GM18508 (cell line): Measurements from ENCODE around the gene YPEL3.

Source experiments
- ATAC-seq: cut with Tn5 transposase; IDR thresholded peaks from one replicate; pipeline ENCODE4 v1.9.1; 2021; ENCODE audit warnings: moderate number of reproducible peaks; ENCODE audit not compliant: insufficient read depth, unreplicated experiment

The YPEL3 gene

DNA sequence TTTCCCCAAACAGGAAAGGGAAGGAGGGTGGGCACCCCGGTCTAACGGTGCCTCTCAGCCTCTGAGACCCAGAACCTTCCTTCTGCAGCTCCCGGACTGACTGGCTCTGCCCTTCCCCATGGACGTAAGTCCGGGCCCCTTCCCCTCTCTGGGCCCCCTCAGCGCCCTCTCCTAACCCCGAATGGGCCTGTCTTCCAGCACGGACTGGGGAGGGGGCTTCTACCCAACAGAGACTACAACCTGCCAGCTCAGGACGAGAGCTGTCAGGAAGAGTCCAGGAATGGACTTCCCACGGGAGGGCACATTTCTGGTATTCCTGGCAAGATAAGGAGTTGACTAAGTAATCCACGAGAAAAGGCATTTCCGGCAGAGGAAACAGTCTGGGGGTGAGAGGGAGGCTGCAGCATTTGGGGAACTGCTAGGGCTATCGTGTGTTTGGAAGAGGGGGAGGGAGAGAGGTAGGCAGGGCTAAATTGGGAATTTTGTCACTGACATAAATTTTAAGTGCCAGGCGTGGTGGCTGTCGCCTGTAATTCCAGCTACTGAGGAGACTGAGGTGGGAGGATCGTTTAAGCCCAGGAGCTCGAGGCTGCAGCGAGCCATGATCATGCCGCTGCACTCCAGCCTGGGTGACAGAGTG is 42.5 kb downstream of the YPEL3 start:
- ATAC-seq, result no peak

DNA sequence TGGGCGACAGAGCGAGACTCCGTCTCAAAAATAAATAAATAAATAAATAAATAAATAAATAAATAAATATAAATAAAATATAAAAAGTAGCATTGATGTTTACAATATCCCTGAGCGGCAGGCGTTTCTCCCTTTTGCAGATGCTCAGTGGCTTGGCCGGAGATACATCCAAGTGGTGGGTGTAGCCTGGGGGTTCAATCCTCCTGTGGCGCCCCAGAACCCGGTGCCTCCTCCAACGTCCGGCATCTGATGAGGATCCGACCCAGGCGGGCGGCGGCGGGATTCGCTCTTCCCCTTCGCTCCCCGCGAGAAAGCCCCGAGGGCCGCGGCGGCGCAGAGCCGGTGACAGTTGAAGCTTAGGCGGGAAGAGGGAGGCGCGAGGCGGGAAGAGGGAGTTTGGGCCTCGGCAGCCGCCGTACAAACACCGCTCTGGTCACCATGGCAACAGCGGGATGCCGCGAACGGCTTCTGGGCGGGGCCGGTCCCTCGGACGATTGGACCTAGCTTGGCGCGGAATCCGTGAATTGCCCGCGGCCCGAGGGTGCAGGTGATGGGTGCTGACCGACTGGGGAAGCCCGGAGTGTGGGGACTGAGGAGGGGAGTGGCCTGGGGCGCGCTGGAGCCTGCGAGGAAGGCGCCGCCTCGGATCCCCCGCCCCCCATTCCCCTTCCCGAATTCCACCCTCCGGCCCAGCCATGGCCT is 43.2 kb downstream of the YPEL3 start:
- no peak for ATAC-seq

DNA sequence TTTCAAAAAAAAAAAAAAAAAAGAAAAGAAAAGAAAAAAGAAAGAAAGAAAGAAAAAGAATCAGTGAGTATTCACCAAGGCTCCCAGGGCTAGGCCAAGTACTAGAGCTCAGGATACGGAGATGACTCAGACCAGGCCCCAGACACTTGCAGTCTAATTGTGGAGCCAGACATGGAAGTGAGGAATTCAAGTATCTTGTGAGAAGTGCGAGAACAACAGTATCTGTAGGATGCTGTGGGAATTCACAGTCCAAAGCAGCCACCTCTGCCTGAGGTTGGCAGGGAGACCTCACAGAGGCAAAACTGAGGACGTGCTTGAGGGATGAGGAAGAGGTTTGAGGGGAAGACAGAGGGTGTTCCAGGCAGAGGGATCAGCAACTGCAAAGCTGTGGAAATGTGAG is 44.5 kb downstream of the YPEL3 start:
- no peak for ATAC-seq

DNA sequence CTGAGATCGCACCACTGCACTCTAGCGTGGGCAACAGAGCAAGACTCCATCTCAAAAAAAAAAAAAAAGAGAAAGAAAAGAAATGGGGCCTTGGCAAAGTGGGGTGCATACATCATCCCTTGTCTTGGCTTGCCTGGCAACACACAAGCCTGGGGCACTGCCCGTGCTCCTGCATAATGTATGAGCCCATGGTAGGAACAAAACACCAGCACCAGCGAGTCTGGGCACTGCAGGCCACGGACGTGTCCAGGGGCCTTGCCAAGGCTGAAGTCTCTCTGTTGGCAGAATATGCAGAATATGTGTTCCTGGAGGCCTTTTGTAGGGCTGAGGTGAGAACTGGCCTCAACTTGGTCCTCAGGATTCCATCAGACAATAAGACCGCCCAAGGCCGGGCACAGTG is 46.1 kb downstream of the YPEL3 start:
- ATAC-seq, result no peak

DNA sequence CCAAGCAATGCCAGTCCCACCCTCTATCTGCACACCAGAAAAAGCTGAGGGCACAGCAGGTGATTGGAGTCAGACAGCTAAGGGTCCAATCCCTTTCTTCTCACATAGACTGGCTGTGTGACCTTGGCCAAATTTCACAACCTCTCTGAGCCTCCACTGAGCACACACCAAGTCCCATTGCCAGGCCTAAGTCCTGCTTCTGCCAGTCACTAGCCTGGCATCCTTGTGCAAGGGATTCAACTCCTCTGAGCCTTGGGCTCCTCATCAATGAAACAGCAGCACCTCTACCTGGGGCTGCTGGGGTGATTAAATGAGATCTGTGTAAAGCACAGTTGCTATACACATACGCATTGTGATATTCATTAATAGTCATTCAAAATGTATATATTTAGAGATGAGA is 49.4 kb downstream of the YPEL3 start:
- ATAC-seq, result no peak

DNA sequence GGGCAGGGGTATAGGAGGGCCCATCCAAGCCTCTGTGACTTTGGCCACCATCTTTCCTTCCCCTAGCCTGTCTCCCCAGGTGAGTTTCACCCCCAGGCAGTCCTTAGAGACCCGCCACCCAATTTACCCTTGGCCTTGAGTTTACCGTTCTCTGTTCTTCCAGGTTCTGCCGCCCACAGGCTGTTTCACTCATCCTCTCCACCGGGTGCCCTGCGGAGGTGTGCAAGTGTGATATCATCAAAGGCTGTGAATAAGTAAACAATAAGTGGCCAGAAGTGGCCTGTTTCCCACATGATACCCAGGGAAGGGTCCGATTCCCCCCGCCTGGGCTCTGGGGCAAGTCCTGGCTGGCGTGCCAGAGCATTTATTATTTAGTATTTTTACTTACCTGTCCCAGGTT is 49.8 kb downstream of the YPEL3 start:
- no peak for ATAC-seq
